Measurements from ENCODE around the gene AQP3. TPM values are rescaled to one million over a fixed set of nuclear protein-coding genes. Genes with fewer than 3 reads are reported as not detected.
"Not testable (repeated sequence)": the region's sequence is repeated elsewhere in the genome, so short reads cannot be mapped to it uniquely, and the experiment has no call there.

AQP3 gene
- total and polyA plus RNA-seq, 2 donors = 129 to 256 TPM

DNA sequence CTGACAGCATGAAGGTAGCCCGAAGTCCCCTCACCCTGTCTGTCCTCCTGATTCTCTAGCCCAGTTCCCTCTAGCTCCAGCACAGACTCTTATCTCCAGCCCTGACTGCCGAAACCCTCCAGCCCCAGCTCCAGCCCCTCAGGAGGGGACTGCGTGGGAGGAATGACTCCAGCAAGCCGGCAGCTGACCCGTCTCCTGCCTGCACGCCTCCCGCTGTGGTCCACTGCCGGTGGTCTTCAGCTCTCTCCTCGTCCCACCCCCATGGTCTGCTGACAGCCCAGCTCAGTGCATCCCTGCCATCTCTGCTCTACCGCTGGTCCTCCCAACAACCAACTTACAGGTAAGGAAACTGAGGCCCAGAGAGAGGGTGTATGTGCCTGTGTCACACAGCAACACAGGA lies 45.6 kb downstream of the AQP3 start:
- not testable (repeated sequence) for H3K27ac ChIP-seq (ENCODE audit: low read depth in 1 of 2, low read length in 1 of 2); H3K4me3 ChIP-seq (ENCODE audit: low read length in 2 of 2)

DNA sequence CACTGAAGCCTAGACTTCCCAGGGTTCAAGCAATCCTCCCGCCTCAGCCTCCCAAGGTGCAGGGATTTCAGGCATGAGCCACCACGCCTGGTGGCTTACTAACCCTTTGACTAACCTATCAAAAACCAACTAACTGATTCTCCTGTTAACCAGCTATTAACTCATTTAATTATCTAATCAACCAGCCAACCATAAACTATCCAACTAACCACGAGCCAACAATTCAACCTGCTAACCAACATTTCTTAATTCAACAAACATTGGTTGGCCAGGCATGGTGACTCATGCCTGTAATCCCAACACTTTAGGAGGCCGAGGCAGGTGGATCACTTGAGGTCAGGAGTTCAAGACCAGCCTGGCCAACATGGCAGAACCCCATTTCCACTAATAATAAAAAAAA lies 48.3 kb downstream of the AQP3 start:
- not testable (repeated sequence) for H3K4me3 ChIP-seq (ENCODE audit: low read length in 2 of 2); H3K27ac ChIP-seq (ENCODE audit: low read depth in 1 of 2, low read length in 1 of 2); H3K9me3 ChIP-seq (ENCODE audit: control insufficient read depth in 2 of 2, insufficient read depth in 1 of 2, low read length in 1 of 2); H3K4me1 ChIP-seq (ENCODE audit: control insufficient read depth in 2 of 2, insufficient read depth in 2 of 2, low read length in 2 of 2); DNase-seq (ENCODE audit: low read depth in 6 of 9, low spot score in 9 of 9); H3K36me3 ChIP-seq (ENCODE audit: control insufficient read depth in 2 of 2, insufficient read depth in 2 of 2, low read length in 1 of 2); H3K27me3 ChIP-seq (ENCODE audit: control insufficient read depth in 2 of 2, insufficient read depth in 1 of 2, low read length in 1 of 2)
- 98% methylated on average over 4 of the region's 4 CpGs for whole genome bisulfite sequencing

More for the DNA sequence above, 45.6 kb downstream of the AQP3 start:
- WGBS = 96% methylated on average over 9 of the region's 10 CpGs
- H3K27me3 ChIP-seq (ENCODE audit: control insufficient read depth in 2 of 2, insufficient read depth in 1 of 2, low read length in 1 of 2); DNase-seq (ENCODE audit: low read depth in 6 of 9, low spot score in 9 of 9); H3K36me3 ChIP-seq (ENCODE audit: control insufficient read depth in 2 of 2, insufficient read depth in 2 of 2, low read length in 1 of 2); H3K9me3 ChIP-seq (ENCODE audit: control insufficient read depth in 2 of 2, insufficient read depth in 1 of 2, low read length in 1 of 2): not testable (repeated sequence)
- peaks cover 11 to 28% of the 10 kb centered on the region in 2 donors for H3K4me1 ChIP-seq (ENCODE audit: control insufficient read depth in 2 of 2, insufficient read depth in 2 of 2, low read length in 2 of 2)

DNA sequence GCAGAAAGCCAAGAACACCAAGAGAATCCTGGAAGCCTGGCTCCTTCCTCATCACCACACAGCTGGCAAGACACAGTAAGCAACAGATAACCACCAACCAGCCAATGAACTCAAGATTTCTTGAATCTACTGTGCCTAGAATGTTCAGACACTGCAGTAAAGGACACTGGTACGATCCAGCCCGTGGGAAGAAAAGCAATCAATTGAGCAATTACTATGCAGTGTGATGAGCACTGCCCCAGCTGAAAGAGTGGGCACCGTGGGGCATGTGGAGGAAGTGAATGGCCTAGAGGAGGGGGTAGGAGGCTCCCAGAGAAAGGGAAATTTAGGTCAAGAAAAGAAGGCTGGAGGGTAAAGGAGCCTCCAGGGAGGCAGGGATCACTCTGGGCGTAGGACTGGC lies 49.6 kb downstream of the AQP3 start:
- H3K36me3 ChIP-seq (ENCODE audit: control insufficient read depth in 2 of 2, insufficient read depth in 2 of 2, low read length in 1 of 2); H3K27me3 ChIP-seq (ENCODE audit: control insufficient read depth in 2 of 2, insufficient read depth in 1 of 2, low read length in 1 of 2); H3K9me3 ChIP-seq (ENCODE audit: control insufficient read depth in 2 of 2, insufficient read depth in 1 of 2, low read length in 1 of 2); H3K4me1 ChIP-seq (ENCODE audit: control insufficient read depth in 2 of 2, insufficient read depth in 2 of 2, low read length in 2 of 2); H3K4me3 ChIP-seq (ENCODE audit: low read length in 2 of 2); H3K27ac ChIP-seq (ENCODE audit: low read depth in 1 of 2, low read length in 1 of 2); DNase-seq (ENCODE audit: low read depth in 6 of 9, low spot score in 9 of 9): not testable (repeated sequence)
- WGBS = 86% methylated on average over 3 of the region's 4 CpGs

DNA sequence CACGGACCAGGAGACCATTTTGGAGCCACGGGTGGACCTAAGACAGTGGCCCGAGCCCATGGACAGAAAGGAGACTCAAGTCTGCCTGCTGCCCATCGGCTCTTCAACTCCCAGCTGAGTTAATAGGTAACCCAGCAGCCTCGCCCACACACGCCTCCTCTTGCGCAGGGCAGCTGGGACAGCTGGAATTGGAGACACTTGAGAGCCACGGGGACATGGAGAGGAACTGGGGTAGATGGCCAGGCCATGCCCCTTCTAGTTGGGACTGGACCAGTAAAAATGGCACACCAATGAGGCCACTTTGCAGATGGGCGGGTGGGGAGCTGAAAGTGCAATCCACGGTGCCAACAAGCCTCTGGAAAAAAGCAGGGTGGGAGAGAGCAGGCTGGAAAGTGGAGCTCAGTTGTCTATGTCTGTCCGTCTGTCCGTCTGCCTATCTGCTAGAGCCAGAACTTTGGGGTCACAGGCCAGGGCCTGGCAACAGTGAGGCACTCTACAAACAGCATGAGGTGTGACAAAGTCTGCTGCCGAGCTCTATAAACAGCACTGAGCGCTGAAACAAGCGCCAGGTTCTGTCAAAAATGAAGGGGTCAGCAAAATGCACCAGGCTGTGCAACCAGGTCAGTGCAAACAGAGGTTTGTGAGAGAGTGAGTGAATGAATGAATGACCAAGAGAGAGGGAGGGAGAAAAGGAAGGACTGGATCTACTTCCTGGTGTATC lies 52.1 kb downstream of the AQP3 start:
- DNase-seq (ENCODE audit: low read depth in 6 of 9, low spot score in 9 of 9); H3K27ac ChIP-seq (ENCODE audit: low read depth in 1 of 2, low read length in 1 of 2); H3K4me3 ChIP-seq (ENCODE audit: low read length in 2 of 2); H3K4me1 ChIP-seq (ENCODE audit: control insufficient read depth in 2 of 2, insufficient read depth in 2 of 2, low read length in 2 of 2); H3K9me3 ChIP-seq (ENCODE audit: control insufficient read depth in 2 of 2, insufficient read depth in 1 of 2, low read length in 1 of 2); H3K27me3 ChIP-seq (ENCODE audit: control insufficient read depth in 2 of 2, insufficient read depth in 1 of 2, low read length in 1 of 2); H3K36me3 ChIP-seq (ENCODE audit: control insufficient read depth in 2 of 2, insufficient read depth in 2 of 2, low read length in 1 of 2): not testable (repeated sequence)
- WGBS = 96% methylated on average over 15 of the region's 15 CpGs

DNA sequence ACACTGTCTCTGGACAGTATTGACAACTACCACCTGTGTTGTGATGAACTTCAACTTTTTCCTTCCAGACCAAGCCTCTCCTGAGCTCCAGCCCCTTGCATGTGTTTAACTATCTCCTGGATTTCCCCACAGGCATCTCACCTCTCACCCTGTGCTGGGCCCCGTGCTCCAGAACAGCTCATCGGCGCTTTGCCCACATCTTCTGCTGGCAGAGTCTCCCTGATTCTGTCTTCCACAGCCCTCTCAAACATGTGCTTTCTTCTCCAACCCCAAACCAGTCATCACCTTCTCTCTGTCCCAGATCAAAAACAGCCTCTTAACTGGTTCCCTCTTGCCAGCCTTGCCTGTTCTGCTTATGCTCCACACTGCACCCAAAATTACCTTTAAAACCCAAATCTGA lies 53.4 kb downstream of the AQP3 start:
- H3K27ac ChIP-seq (ENCODE audit: low read depth in 1 of 2, low read length in 1 of 2); H3K9me3 ChIP-seq (ENCODE audit: control insufficient read depth in 2 of 2, insufficient read depth in 1 of 2, low read length in 1 of 2); H3K36me3 ChIP-seq (ENCODE audit: control insufficient read depth in 2 of 2, insufficient read depth in 2 of 2, low read length in 1 of 2); H3K4me1 ChIP-seq (ENCODE audit: control insufficient read depth in 2 of 2, insufficient read depth in 2 of 2, low read length in 2 of 2); DNase-seq (ENCODE audit: low read depth in 6 of 9, low spot score in 9 of 9); H3K27me3 ChIP-seq (ENCODE audit: control insufficient read depth in 2 of 2, insufficient read depth in 1 of 2, low read length in 1 of 2); H3K4me3 ChIP-seq (ENCODE audit: low read length in 2 of 2): not testable (repeated sequence)
- 99% methylated on average over 3 of the region's 3 CpGs for WGBS

DNA sequence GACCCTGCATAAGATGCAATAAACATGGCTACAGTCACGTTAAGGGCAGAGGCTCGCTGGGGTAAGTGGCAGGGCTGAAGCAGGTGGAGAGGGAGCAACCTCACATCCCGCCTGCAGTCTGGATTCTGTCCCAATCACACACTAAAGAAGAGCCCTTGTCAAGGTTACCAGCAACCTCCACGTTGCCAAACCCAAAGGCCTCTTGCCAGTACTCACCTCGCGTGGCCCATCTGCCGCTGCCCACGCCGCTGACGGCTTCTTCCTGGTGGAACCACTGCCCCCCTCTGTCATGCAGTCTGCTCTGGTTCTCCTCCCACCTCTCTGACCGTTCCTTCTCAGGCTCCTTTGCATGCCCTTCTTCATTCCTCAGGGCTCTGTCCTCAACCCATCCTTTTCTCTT lies 53.8 kb downstream of the AQP3 start:
- H3K4me1 ChIP-seq (ENCODE audit: control insufficient read depth in 2 of 2, insufficient read depth in 2 of 2, low read length in 2 of 2) = no peaks in the 10 kb centered on the region
- H3K36me3 ChIP-seq (ENCODE audit: control insufficient read depth in 2 of 2, insufficient read depth in 2 of 2, low read length in 1 of 2) = no peaks in the 10 kb centered on the region
- WGBS = 93% methylated on average over 11 of the region's 11 CpGs
- H3K27ac ChIP-seq (ENCODE audit: low read depth in 1 of 2, low read length in 1 of 2) = no peak overlapping the region
- no peak for DNase-seq (ENCODE audit: low read depth in 6 of 9, low spot score in 9 of 9)
- no peak overlapping the region for H3K4me3 ChIP-seq (ENCODE audit: low read length in 2 of 2)
- H3K27me3 ChIP-seq (ENCODE audit: control insufficient read depth in 2 of 2, insufficient read depth in 1 of 2, low read length in 1 of 2) = no peaks in the 10 kb centered on the region
- no peaks in the 10 kb centered on the region for H3K9me3 ChIP-seq (ENCODE audit: control insufficient read depth in 2 of 2, insufficient read depth in 1 of 2, low read length in 1 of 2)

DNA sequence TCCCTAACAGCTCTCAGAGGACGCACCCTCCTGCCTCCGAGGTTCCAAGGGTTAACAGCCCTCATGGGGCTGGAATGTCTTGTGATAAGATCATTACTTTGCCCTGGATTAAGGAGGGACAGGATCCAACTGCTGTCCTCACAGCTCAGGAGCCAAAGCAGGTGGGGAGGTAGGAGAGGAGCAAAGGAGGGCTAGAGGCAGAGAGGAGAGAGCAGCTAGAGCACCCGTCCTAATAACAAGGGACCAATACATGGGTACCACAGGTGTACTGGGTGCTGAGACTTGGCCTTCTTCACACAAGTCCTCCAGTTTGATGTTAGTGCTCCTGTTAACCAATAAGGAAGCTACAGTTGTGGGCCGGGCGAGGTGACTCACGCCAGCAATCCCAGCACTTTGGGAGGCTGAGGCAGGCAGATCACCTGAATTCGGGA lies 54.8 kb downstream of the AQP3 start:
- H3K27ac ChIP-seq (ENCODE audit: low read depth in 1 of 2, low read length in 1 of 2); DNase-seq (ENCODE audit: low read depth in 6 of 9, low spot score in 9 of 9); H3K36me3 ChIP-seq (ENCODE audit: control insufficient read depth in 2 of 2, insufficient read depth in 2 of 2, low read length in 1 of 2); H3K9me3 ChIP-seq (ENCODE audit: control insufficient read depth in 2 of 2, insufficient read depth in 1 of 2, low read length in 1 of 2); H3K27me3 ChIP-seq (ENCODE audit: control insufficient read depth in 2 of 2, insufficient read depth in 1 of 2, low read length in 1 of 2); H3K4me3 ChIP-seq (ENCODE audit: low read length in 2 of 2); H3K4me1 ChIP-seq (ENCODE audit: control insufficient read depth in 2 of 2, insufficient read depth in 2 of 2, low read length in 2 of 2): not testable (repeated sequence)
- 92% methylated on average over 7 of the region's 7 CpGs for WGBS

Other genes with a start within 250 kb of the AQP3 start
- gene SPINK4, start 207.4 kb downstream of the AQP3 start, total RNA-seq = 0.38 TPM
- 2.1 TPM for gene SPINK4, start 207.4 kb downstream of the AQP3 start, polyA plus RNA-seq
- gene BAG1, start 182.9 kb downstream of the AQP3 start, total RNA-seq = 50.0 TPM
- 88.8 TPM for gene BAG1, start 182.9 kb downstream of the AQP3 start, polyA plus RNA-seq
- 79.8 TPM for gene CHMP5, start 182.5 kb downstream of the AQP3 start, total RNA-seq
- gene CHMP5, start 182.5 kb downstream of the AQP3 start, polyA plus RNA-seq = 118 TPM
- gene NFX1, start 157.1 kb downstream of the AQP3 start, total RNA-seq = 23.3 TPM
- 15.5 TPM for gene NFX1, start 157.1 kb downstream of the AQP3 start, polyA plus RNA-seq
- 0.24 TPM for gene AQP7, start 45.0 kb downstream of the AQP3 start, total RNA-seq
- gene AQP7, start 45.0 kb downstream of the AQP3 start, polyA plus RNA-seq = 1.3 TPM
- 12.0 TPM for gene NOL6, start 26.3 kb upstream of the AQP3 start, total RNA-seq
- gene NOL6, start 26.3 kb upstream of the AQP3 start, polyA plus RNA-seq = 29.5 TPM
- 1.0 TPM for gene ANKRD18B, start 76.7 kb upstream of the AQP3 start, total RNA-seq
- gene ANKRD18B, start 76.7 kb upstream of the AQP3 start, polyA plus RNA-seq = 2.5 TPM